A673 (cell line): Measurements from ENCODE around the gene SIMC1. TPM values are rescaled to one million over a fixed set of nuclear protein-coding genes. Genes with fewer than 3 reads are reported as not detected.

Experiments
- BruUV-seq: library from RNA; stranded (reverse); fragments of 400-500 nt; replicated peaks from 2 replicates; lab custom pipeline; 2021; lab: Mats Ljungman, UMichigan
- CTCF ChIA-PET: fragments of 300-600 bp; sonication (Branson Sonifier 250); formaldehyde crosslinking; loops from one replicate; lab custom pipeline; 2022; ENCODE audit warnings: antibody characterized with exemption; lab: Charles Lee
- POLR2A ChIA-PET: fragments of 300-600 bp; sonication (Branson Sonifier 250); formaldehyde crosslinking; loops from one replicate; lab custom pipeline; 2022; ENCODE audit warnings: antibody characterized with exemption; ENCODE audit not compliant: low non-redundant PET; lab: Charles Lee
- DNase-seq: peaks from one replicate; pipeline ENCODE4 v3.0.0-alpha.2; 2015; ENCODE audit warnings: low spot score
- H3K27ac ChIP-seq: fragments of 200-600 bp; sonication (generic); 2 replicates; pipeline ENCODE4 v1.5.1; 2016; ENCODE audit warnings: mixed run types, low read depth, mild to moderate bottlenecking, mixed read lengths, antibody characterized with exemption, low read length; ENCODE audit not compliant: poor library complexity, severe bottlenecking
- H3K27me3 ChIP-seq: fragments of 200-600 bp; sonication (generic); replicated peaks from 2 replicates; pipeline ENCODE4 v1.6.1; 2017; ENCODE audit warnings: mixed run types, low read depth, mild to moderate bottlenecking, mixed read lengths, antibody characterized with exemption, low read length; ENCODE audit not compliant: insufficient read depth, poor library complexity
- H3K36me3 ChIP-seq: fragments of 200-600 bp; sonication (generic); 2 replicates; pipeline ENCODE4 v1.6.1; 2016; ENCODE audit warnings: mixed run types, mild to moderate bottlenecking, mixed read lengths, antibody characterized with exemption, low read length; ENCODE audit not compliant: insufficient read depth, poor library complexity, severe bottlenecking
- H3K4me1 ChIP-seq: fragments of 200-600 bp; sonication (generic); 2 replicates; pipeline ENCODE4 v1.6.1; 2017; ENCODE audit warnings: mixed run types, mild to moderate bottlenecking, mixed read lengths, antibody characterized with exemption, low read length; ENCODE audit not compliant: insufficient read depth, poor library complexity, severe bottlenecking
- H3K4me3 ChIP-seq: fragments of 200-600 bp; sonication (generic); 2 replicates; pipeline ENCODE4 v1.5.1; 2016; ENCODE audit warnings: low read depth, mixed run types, mild to moderate bottlenecking, mixed read lengths, low read length; ENCODE audit not compliant: poor library complexity, severe bottlenecking
- H3K9me3 ChIP-seq: fragments of 200-600 bp; sonication (generic); 2 replicates; pipeline ENCODE4 v1.6.1; 2016; ENCODE audit warnings: mixed run types, low read depth, mild to moderate bottlenecking, mixed read lengths, antibody characterized with exemption, low read length; ENCODE audit not compliant: poor library complexity, severe bottlenecking
- EZH2 ChIP-seq: fragments of 200-600 bp; sonication (generic); IDR thresholded peaks from 2 replicates; pipeline ENCODE4 v1.6.1; 2017; ENCODE audit warnings: borderline replicate concordance, low read depth, mild to moderate bottlenecking, mixed read lengths, antibody characterized with exemption, low read length; ENCODE audit not compliant: poor library complexity, severe bottlenecking
- intact Hi-C: fragments of 100-400 bp; cut with micrococcal nuclease; formaldehyde crosslinking; loops from one replicate; pipeline ENCODE4 v1.10.0; 2022; ENCODE audit not compliant: unreplicated experiment
- total RNA-seq: library from RNA; stranded (reverse); gene quantifications from 2 replicates; pipeline ENCODE4 v1.2.3, GENCODE V29; 2021
- TF ChIP-seq, protein P1 (sequence below): fragments of 300-800, 200-600 bp; sonication (generic); conservative IDR thresholded peaks from 2 replicates; pipeline ENCODE4 v1.5.1; 2017; ENCODE audit warnings: low read depth, mild to moderate bottlenecking, antibody characterized with exemption, low read length, moderate library complexity, mixed read lengths

Gene SIMC1
- total RNA-seq, 1 experiment from 2014 or later, result 26.6 TPM

DNA sequence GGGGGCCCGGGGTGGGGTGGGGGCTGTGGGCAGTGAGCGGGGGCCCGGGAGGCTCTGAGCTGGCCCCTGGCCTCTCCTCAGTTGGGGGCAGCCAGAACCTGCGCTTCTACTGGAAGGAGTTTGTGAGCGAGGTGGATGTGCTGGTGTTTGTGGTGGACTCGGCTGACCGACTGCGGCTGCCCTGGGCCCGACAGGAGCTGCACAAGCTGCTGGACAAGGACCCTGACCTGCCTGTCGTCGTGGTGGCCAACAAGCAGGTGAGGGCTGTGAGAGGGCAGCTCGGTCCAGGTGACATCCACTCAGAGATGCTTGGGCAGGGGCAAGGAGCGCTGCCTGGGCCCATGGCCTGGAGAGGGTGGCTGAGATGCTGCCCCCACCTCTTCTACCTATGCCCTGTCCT, 130.5 kb downstream of the SIMC1 start:
- intact Hi-C loops, result no loop called here
- H3K4me1 ChIP-seq, result no peaks in the 10 kb centered on the region
- BruUV-seq, result no TSS peak
- TF ChIP-seq EZH2, result no peak
- TF ChIP-seq, protein P1, sequence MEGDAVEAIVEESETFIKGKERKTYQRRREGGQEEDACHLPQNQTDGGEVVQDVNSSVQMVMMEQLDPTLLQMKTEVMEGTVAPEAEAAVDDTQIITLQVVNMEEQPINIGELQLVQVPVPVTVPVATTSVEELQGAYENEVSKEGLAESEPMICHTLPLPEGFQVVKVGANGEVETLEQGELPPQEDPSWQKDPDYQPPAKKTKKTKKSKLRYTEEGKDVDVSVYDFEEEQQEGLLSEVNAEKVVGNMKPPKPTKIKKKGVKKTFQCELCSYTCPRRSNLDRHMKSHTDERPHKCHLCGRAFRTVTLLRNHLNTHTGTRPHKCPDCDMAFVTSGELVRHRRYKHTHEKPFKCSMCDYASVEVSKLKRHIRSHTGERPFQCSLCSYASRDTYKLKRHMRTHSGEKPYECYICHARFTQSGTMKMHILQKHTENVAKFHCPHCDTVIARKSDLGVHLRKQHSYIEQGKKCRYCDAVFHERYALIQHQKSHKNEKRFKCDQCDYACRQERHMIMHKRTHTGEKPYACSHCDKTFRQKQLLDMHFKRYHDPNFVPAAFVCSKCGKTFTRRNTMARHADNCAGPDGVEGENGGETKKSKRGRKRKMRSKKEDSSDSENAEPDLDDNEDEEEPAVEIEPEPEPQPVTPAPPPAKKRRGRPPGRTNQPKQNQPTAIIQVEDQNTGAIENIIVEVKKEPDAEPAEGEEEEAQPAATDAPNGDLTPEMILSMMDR, result no peak
- no peak overlapping the region for H3K27ac ChIP-seq
- no peak overlapping the region for H3K4me3 ChIP-seq
- peaks cover 4% of the 10 kb centered on the region for H3K36me3 ChIP-seq
- POLR2A ChIA-PET, result interaction anchor here (0.6 kb wide), 1 partner anchor 26 kb away, joined by 11 read pairs; no protein-coding TSS in a partner anchor
- no peak for DNase-seq
- no peaks in the 10 kb centered on the region for H3K9me3 ChIP-seq
- H3K27me3 ChIP-seq, result no peaks in the 10 kb centered on the region
- CTCF ChIA-PET, result no interaction called here

GRCh38 chr5:176369934-176370711, 131.9 kb downstream of the SIMC1 start:
- ChIA-PET CTCF (no interaction called here), POLR2A (no interaction called here)
- no peak for DNase-seq
- BruUV-seq, result no TSS peak
- H3K27ac ChIP-seq, result no peak overlapping the region
- TF ChIP-seq, protein P1, result no peak
- TF ChIP-seq EZH2, result no peak
- H3K4me1 ChIP-seq, result no peaks in the 10 kb centered on the region
- intact Hi-C loops, result no loop called here
- no peak overlapping the region for H3K4me3 ChIP-seq
- no peaks in the 10 kb centered on the region for H3K27me3 ChIP-seq
- no peaks in the 10 kb centered on the region for H3K9me3 ChIP-seq
- H3K36me3 ChIP-seq, result peaks cover 4% of the 10 kb centered on the region

GRCh38 chr5:176371621-176372539, 133.7 kb downstream of the SIMC1 start:
- CTCF ChIA-PET, result no interaction called here
- Histone ChIP-seq H3K4me1 (no peaks in the 10 kb centered on the region), H3K9me3 (no peaks in the 10 kb centered on the region), H3K4me3 (no peak overlapping the region), H3K36me3 (peaks cover 4% of the 10 kb centered on the region), H3K27ac (no peak overlapping the region), H3K27me3 (no peaks in the 10 kb centered on the region)
- no TSS peak for BruUV-seq
- DNase-seq, result no peak
- intact Hi-C loops, result no loop called here
- POLR2A ChIA-PET, result no interaction called here
- TF ChIP-seq, protein P1, result no peak
- TF ChIP-seq EZH2, result no peak
